Neural crest cell (in vitro differentiated cells): ENCODE data around the gene RANBP1. TPM values are rescaled to one million over a fixed set of nuclear protein-coding genes. Genes with fewer than 3 reads are reported as not detected.

Experiments used
- DNase-seq: peaks from one replicate; pipeline ENCODE4 v3.0.0; 2021; ENCODE audit warnings: low read depth, mixed read lengths, low spot score
- H3K27ac Mint-ChIP-seq: one replicate; pipeline ENCODE4 v1.8.0; 2021; ENCODE audit warnings: mild to moderate bottlenecking, mixed read lengths; ENCODE audit not compliant: unreplicated experiment
- H3K27me3 Mint-ChIP-seq: 2 replicates; pipeline ENCODE4 v1.8.0; 2021; ENCODE audit warnings: low read depth, mild to moderate bottlenecking, mixed read lengths
- H3K36me3 Mint-ChIP-seq: 2 replicates; pipeline ENCODE4 v1.8.0; 2021; ENCODE audit warnings: low read depth, mild to moderate bottlenecking, mixed read lengths
- H3K4me1 Mint-ChIP-seq: 2 replicates; pipeline ENCODE4 v1.8.0; 2021; ENCODE audit warnings: mixed read lengths
- H3K4me3 Mint-ChIP-seq: one replicate; pipeline ENCODE4 v1.8.0; 2021; ENCODE audit warnings: mild to moderate bottlenecking, mixed read lengths
- H3K9me3 Mint-ChIP-seq: 2 replicates; pipeline ENCODE4 v1.8.0; 2021; ENCODE audit warnings: mixed read lengths
- total RNA-seq: library from RNA; stranded (reverse); gene quantifications from 2 replicates; pipeline ENCODE4 v1.2.1, GENCODE V29; 2021
- TF ChIP-seq, protein P1 (sequence below): fragments of 200-600 bp; sonication (generic); conservative IDR thresholded peaks from 2 replicates; pipeline ENCODE4 v1.5.0; 2021; ENCODE audit warnings: antibody characterized with exemption, mild to moderate bottlenecking

Gene RANBP1
- total RNA-seq, 1 donor from 2014 or later, result 469 TPM

DNA sequence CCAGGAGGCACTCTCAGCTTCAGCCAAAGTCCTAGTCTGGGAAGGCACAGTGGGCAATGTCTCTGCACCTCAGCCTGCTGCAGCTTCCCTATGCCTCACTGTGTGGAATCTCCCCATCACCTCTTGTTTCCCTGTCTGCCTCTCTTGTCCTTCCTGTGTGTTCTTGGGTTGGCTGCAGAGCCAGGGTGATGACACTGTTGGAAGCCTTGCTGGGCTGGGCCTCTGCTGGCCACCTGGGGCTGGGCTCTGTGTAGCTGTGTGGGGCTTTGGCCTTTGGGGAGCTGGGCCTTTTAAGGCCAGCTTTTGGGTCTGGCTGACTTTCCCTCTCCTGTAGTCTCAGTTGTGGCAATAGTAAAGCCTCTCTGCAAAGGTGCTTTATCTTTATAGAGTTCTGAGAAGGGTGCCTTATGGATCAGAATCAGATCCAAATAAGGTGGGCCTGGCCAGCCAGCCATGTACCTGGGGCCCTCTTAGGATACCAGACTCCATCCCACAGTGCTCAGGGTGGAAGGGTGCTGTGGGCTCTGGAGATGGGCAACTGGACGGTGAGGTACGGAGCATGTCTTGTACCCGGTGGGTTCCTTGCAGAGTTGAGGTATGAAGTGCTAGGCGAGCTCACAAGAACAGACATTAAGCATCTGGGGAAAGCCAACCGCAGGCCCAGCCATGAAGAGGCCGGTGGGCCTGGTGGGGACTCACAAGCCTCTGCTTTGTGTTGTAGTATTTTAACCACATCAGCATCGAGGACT lies 10.3 kb upstream of the RANBP1 start:
- Mint-ChIP-seq H3K27me3 (peaks cover 5% of the 10 kb centered on the region), H3K4me1 (no peaks in the 10 kb centered on the region), H3K4me3 (no peak overlapping the region), H3K9me3 (no peaks in the 10 kb centered on the region), H3K27ac (no peak overlapping the region), H3K36me3 (peaks cover 13% of the 10 kb centered on the region)
- TF ChIP-seq, protein P1, sequence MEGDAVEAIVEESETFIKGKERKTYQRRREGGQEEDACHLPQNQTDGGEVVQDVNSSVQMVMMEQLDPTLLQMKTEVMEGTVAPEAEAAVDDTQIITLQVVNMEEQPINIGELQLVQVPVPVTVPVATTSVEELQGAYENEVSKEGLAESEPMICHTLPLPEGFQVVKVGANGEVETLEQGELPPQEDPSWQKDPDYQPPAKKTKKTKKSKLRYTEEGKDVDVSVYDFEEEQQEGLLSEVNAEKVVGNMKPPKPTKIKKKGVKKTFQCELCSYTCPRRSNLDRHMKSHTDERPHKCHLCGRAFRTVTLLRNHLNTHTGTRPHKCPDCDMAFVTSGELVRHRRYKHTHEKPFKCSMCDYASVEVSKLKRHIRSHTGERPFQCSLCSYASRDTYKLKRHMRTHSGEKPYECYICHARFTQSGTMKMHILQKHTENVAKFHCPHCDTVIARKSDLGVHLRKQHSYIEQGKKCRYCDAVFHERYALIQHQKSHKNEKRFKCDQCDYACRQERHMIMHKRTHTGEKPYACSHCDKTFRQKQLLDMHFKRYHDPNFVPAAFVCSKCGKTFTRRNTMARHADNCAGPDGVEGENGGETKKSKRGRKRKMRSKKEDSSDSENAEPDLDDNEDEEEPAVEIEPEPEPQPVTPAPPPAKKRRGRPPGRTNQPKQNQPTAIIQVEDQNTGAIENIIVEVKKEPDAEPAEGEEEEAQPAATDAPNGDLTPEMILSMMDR, result no peak
- DNase-seq, result no peak

DNA sequence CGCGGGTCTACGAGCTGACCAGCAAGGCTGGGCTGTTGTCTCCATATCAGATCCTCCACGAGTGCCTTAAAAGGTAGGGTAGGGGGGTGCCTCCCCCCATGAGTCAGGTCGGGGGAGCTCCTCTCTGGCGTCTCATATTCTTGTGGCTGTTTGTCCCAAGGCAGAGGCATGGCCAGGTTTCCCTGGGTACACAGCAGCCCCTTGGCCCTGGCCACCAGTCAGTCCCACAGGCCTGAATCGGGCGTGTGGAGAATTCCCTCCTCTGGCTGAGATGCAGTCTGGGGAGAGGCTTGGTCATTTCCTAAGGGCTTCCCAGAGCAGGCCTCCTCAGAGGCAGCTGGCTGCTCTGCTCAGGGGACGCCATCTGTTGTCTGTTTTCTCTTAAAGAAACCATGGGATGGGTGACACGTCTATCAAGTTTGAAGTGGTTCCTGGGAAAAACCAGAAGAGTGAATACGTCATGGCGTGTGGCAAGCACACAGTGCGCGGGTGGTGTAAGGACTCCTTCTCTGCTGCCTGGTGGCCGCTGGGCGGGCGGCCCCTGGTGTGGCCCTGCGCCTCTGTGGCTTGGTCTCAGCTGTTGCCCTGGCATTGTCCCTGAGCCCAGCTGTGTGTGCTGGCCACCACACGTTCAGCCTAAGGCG lies 9.6 kb upstream of the RANBP1 start:
- peaks cover 13% of the 10 kb centered on the region for H3K36me3 Mint-ChIP-seq
- H3K4me3 Mint-ChIP-seq, result no peak overlapping the region
- H3K9me3 Mint-ChIP-seq, result no peaks in the 10 kb centered on the region
- no peak for DNase-seq
- no peak overlapping the region for H3K27ac Mint-ChIP-seq
- peaks cover 9% of the 10 kb centered on the region for H3K27me3 Mint-ChIP-seq
- peaks cover 6% of the 10 kb centered on the region for H3K4me1 Mint-ChIP-seq
- TF ChIP-seq, protein P1, result no peak

DNA sequence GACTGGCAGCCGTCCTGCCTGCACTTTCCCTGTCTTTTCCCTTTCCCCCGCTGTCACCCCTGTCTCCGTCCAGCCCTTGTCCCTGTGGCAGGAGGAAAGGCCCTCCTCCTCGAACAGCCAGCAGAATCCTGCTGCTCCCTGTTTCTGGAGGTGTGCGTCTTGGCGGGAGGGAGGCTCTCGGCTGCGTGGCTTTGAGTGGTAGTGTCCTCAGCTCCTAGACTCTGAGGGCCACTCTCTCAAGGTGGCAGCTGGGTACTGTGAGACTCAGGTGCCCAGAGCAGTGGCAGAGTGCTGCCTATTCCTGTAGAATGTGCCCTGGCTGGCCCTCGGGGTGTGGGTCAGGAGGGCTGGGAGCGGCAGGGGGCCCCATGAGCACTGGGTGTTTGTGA lies 9.1 kb upstream of the RANBP1 start:
- TF ChIP-seq, protein P1, result no peak
- Mint-ChIP-seq H3K36me3 (peaks cover 13% of the 10 kb centered on the region), H3K27ac (no peak overlapping the region), H3K4me1 (peaks cover 7% of the 10 kb centered on the region), H3K9me3 (no peaks in the 10 kb centered on the region), H3K27me3 (peaks cover 9% of the 10 kb centered on the region), H3K4me3 (no peak overlapping the region)
- no peak for DNase-seq

DNA sequence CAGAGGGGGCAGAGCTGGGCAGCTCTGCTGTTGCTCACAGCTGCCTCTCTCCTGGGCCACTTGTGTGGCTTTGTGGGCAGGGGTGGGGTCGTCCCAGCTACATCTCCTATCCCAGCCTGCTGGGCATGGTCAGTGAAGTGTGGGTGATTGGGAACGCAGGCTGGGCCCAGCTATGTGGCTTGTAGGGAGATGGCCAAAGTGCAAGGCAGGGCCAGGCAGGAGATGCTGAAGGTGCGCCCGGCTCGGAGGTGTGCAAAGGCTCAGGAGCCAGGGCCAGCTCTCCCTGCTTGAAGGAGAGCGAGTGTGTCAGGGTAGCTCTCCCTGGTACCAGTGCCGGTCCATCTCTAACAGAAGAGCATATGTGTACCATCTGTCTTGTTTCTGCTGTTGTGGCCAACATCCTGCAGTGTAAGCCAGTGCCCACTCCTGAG lies 8.4 kb upstream of the RANBP1 start:
- TF ChIP-seq, protein P1, result no peak
- Mint-ChIP-seq H3K27ac (peak overlapping the region; percentile 81), H3K36me3 (peaks cover 12% of the 10 kb centered on the region), H3K9me3 (no peaks in the 10 kb centered on the region), H3K4me1 (peaks cover 7% of the 10 kb centered on the region), H3K4me3 (peak overlapping the region; percentile 72), H3K27me3 (peaks cover 9% of the 10 kb centered on the region)
- no peak for DNase-seq

DNA sequence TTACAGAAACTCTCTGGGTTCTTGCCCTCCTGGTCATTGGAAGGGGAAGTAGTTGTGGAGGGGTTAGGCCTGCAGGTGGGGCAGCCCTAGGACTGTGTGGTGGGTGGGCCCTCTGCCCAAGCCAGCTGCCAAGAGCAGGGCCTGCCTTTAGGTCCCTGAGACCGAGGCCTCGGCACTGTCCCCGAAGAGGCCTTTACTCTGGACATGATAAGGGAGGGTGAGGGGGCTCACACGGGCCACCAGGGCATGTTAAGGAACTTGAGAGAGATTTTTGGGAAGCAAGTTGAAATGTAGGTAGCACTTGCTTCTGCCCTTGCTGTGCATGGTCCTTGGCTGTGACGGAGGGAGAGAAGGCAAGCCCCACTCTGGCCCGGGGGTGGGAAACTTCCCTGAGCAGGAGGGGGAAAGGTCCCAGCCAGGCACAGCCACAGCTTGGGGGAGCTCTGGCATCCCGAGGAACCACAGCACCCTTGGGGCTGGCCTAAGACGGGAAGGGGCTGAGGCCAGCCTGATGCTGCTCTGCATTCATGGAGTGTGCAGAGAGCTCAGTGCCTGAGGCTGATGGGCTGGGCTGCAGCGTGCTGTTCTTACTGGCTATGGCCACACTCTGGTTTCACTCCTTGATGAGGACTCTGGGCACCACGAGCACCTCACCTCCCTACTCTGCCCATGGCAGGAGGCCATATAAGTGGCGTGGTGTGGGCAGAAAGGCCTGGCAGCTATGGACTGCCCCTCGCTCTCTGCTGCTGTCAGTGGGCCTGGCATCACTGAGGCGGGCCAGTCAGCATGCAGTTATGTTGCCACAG lies 7.8 kb upstream of the RANBP1 start:
- DNase-seq, result no peak
- H3K36me3 Mint-ChIP-seq, result peaks cover 12% of the 10 kb centered on the region
- peaks cover 7% of the 10 kb centered on the region for H3K4me1 Mint-ChIP-seq
- H3K27me3 Mint-ChIP-seq, result peaks cover 9% of the 10 kb centered on the region
- H3K9me3 Mint-ChIP-seq, result no peaks in the 10 kb centered on the region
- TF ChIP-seq, protein P1, result no peak
- H3K4me3 Mint-ChIP-seq, result peak overlapping the region; percentile 72
- H3K27ac Mint-ChIP-seq, result peak overlapping the region; percentile 81
